Measurements from ENCODE around the gene PLOD1.
"Not testable (repeated sequence)": the region's sequence is repeated elsewhere in the genome, so short reads cannot be mapped to it uniquely, and the experiment has no call there.

The PLOD1 gene

GRCh38 chr1:11934302-11935056 lies at the start of gene PLOD1:
TSS of gene PLOD1 (plus strand) at chr1:11934717. CDS start at chr1:11934780, 63 bp downstream.
- DNase-seq (ENCODE audit: low read depth in 1 of 2, low spot score in 1 of 2): peak; percentile 71 to 79

DNA sequence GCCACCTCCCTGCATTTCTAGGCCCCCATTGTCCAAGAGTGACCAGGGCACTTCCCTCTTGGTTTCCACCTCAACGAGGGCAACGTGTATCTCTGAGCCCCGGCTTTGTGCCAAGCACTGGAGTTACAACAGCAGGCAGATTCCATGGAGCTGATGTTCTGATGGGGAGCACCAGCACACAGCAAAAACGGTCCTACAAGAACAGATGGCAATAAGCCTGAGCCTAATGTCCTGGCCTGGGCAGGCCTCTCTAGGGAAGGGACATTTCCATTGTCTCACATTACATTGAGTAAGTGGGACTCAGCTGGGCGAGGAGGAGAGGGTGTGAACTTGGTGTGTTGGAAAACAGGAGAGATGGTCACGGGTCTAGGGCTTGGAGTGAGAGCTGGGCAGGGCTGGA lies 48.6 kb upstream of the PLOD1 start:
- DNase-seq (ENCODE audit: low read depth in 1 of 2, low spot score in 1 of 2): no peak

DNA sequence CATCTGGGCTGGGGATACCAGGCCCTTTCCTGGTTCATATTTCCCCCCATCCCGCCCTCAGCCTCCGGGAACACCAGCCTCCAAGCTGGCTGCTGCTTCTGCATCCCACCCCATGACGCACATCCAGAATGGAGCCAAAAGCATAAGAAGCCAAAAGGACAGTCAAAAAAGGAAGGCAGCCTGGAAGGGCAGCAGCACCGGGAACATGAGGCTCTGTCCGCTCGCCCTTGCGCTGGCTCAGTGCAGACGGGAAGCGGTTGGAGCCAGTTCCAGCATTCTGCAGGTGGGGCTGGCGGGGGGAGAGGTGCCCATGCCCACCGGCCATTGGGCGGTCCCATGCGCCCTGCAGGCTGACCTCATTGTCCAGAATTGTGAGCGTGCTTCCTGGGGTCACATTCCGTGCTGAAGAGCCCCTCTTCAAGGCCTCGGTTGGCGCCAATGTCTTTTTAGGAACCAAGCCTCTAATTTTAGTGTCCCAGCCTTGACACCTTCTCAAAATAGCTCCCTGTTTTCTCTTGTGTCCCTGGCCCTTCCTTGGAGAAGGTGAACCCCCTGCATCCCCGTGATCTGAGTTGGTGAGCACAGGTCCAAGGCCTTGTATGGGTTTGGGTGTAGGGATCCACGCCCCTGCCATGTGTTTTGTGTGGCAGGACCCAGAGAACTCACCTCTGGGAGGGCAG lies 47.4 kb upstream of the PLOD1 start:
- no peak for DNase-seq (ENCODE audit: low read depth in 1 of 2, low spot score in 1 of 2)

DNA sequence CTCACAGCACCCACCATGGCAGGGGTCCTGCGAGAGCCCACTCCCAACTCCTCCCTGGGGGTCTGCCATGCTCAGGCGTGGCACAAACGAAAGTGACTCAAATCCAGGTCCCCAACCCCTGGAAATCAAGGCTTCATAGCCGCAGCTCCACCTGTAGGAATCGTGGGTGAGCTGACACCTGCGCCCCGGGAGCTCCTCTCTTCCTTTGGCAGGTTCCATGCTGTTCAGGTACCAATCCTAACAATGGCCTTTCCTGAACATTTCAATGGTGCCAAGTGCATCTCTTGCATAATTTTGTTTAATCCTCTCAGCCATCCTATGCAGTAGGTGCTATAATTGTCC lies 46.9 kb upstream of the PLOD1 start:
- DNase-seq (ENCODE audit: low read depth in 1 of 2, low spot score in 1 of 2): no peak

GRCh38 chr1:11888206-11888876 lies 46.2 kb upstream of the PLOD1 start:
- DNase-seq (ENCODE audit: low read depth in 1 of 2, low spot score in 1 of 2): no peak

DNA sequence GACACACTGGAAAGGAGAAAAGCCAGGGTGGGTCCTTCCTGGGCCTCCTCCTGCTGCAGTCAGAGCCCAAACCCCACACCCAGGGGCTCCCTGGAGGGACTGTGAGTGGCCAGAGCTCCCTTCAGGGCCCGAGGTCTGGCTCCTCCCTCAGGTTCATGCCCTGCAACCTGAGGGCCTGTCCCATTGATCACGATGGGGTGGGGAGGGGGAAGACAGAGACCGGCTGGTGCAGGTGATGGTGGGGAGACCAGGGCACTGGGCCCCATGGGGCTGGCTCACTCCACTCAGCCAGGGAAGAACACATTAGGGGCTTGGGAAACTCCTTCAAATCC lies 45.7 kb upstream of the PLOD1 start:
- no peak for DNase-seq (ENCODE audit: low read depth in 1 of 2, low spot score in 1 of 2)

- no peak for DNase-seq (ENCODE audit: low read depth in 1 of 2, low spot score in 1 of 2)
Observed at GRCh38 chr1:11891433-11892186, 42.9 kb upstream of the PLOD1 start.

DNA sequence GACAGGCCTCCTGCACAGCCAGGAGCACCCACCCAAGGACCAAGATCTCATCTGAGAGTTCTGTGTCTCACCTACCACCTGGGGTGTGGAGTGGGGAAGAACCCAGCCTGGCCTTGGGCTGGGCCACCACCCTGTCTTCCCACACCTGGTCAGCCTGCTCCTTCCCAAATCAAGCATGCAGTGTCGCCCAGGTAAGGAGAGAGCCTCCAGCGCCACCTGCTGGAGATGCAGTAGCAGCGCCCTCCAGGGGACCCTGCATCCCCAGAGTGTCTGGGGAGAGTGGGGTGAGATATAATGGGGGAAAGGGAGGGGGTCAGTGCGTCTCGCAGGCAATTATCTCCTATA lies 40.6 kb upstream of the PLOD1 start:
- DNase-seq (ENCODE audit: low read depth in 1 of 2, low spot score in 1 of 2): peak; percentile 60

- DNase-seq (ENCODE audit: low read depth in 1 of 2, low spot score in 1 of 2): not testable (repeated sequence)
Observed at GRCh38 chr1:11894501-11894900, 40.0 kb upstream of the PLOD1 start.

GRCh38 chr1:11898086-11898785 lies 36.3 kb upstream of the PLOD1 start:
- no peak for DNase-seq (ENCODE audit: low read depth in 1 of 2, low spot score in 1 of 2)

GRCh38 chr1:11898831-11899467 lies 35.6 kb upstream of the PLOD1 start:
- DNase-seq (ENCODE audit: low read depth in 1 of 2, low spot score in 1 of 2): no peak

- not testable (repeated sequence) for DNase-seq (ENCODE audit: low read depth in 1 of 2, low spot score in 1 of 2)
Observed at GRCh38 chr1:11901446-11901845, 33.1 kb upstream of the PLOD1 start.

DNA sequence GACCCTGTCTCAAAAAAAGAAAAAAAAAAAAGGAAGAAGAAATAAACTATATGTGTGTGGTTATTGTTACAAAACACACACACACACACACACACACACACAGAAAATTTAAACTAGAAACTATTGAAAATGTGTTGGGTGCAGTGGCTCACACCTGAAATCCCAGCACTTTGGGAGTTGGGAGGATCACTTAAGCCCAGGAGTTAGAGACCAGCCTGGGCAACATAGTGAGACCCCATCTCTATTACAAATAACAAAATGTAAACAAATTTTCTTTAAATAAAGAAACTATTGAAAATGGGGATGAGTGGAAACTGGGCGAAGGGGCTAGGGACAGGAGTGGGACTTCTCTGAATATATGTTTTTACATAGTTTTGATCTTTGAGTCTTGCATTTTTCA lies 31.3 kb upstream of the PLOD1 start:
- DNase-seq (ENCODE audit: low read depth in 1 of 2, low spot score in 1 of 2): no peak

DNA sequence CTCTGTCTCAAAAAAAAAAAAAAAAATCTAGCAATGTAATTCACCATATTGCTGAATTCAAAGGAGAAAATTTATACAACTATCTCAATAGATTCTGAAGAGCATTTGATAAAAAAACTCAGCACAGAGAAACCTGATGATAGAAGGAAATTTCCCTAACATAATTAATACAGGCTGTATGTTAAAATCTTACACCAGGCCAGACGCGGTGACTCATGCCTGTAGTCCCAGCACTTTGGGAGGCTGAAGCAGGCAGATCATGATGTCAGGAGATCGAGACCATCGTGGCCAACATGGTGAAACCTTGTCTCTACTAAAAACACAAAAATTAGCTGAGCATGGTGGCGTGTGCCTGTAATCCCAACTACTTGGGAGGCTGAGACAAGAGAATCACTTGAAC lies 30.4 kb upstream of the PLOD1 start:
- DNase-seq (ENCODE audit: low read depth in 1 of 2, low spot score in 1 of 2): not testable (repeated sequence)

DNA sequence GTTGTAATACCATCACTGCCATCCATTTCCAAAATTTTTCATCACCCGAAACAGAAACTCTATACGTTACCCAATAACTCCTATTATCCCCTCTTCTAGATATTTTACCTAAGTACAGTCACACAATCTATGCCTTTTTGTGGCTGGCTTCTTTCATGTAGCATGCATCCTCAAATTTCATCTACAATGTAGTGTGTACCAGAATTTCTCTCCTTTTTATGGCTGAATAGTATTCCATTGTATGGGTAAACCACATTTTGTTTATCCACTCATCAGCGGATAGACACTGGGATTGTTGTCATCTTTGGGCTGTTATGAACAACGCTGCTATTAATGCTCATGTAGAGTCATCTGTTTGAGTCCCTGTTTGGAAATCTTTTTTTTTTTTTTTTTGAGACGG lies 29.5 kb upstream of the PLOD1 start:
- DNase-seq (ENCODE audit: low read depth in 1 of 2, low spot score in 1 of 2): no peak

DNA sequence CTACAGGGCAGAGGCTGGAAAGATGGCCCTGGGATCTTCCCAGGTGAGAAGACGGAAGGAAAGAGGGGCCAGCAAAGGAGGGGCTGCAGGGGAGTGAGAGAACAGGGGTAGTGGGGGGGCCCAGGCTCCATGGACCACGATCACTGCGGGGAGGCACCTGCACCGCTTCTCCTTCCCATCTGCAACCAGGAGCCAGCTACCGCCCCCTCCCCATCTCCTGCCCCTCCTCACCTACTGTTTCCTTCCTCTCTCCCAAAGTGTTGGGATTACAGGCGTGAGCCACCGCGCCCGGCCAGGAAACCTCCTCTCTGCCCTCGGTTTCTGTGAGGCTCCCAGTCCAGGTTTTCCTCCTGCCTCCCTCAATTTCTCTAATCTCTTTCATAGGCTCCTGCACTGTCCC lies 27.6 kb upstream of the PLOD1 start:
- DNase-seq (ENCODE audit: low read depth in 1 of 2, low spot score in 1 of 2): no peak

DNA sequence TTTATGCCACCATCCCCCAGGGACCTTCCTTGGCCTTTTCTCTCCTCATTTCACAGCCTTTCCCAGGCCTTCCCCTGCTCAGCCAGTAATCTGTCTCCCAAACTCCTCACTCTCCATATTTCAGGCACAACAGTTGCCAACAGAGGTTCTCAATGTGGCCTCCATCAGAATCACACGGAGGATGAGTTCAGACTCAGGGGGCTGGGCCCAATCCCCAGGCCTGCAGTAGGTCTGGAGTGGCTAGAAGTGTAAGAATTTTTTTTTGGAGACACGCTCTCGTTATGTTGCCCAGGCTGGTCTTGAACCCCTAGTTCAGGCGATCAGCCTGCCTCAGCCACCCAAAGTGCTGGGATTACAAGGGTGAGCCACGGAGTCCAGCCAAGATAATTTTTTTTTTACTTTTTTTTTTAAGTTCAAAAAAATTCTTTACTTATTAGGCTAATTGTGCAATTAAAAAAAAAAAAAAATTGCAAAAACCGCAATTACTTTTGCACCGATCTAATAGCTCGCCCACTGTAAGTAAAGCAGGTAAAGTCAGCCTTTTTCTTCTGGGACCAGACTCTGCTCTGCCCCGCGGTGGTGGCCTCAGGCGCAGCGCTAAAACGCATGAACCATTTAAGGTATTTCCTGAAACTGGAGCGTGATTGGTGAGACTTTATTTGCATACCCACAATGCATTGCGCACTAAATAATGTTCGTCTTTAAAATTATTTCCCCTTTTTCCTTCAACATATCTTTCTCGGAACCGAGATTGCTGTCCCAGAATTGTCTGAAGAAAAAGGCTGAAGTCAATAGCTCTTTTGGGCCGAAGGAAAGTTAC lies 27.0 kb upstream of the PLOD1 start:
- peak; percentile 69 to 85 for DNase-seq (ENCODE audit: low read depth in 1 of 2, low spot score in 1 of 2)

- peak; percentile 37 to 84 for DNase-seq (ENCODE audit: low read depth in 1 of 2, low spot score in 1 of 2)
Observed at GRCh38 chr1:11908095-11908675, 26.3 kb upstream of the PLOD1 start.

DNA sequence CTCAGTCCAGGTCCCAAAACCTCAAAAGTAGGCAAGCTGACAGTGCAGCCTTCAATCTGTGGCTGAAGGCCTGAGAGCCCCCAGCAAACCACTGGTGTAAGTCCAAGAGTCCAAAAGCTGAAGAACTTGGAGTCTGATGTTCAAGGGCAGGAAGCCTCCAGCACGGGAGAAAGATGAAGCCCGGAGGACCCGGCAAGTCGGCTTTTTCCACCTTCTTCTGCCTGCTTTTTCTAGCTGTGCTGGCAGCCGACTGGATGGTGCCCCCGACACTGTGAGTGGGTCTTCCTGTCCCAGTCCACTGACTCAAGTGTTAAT lies 23.6 kb upstream of the PLOD1 start:
- DNase-seq (ENCODE audit: low read depth in 1 of 2, low spot score in 1 of 2): not testable (repeated sequence)

DNA sequence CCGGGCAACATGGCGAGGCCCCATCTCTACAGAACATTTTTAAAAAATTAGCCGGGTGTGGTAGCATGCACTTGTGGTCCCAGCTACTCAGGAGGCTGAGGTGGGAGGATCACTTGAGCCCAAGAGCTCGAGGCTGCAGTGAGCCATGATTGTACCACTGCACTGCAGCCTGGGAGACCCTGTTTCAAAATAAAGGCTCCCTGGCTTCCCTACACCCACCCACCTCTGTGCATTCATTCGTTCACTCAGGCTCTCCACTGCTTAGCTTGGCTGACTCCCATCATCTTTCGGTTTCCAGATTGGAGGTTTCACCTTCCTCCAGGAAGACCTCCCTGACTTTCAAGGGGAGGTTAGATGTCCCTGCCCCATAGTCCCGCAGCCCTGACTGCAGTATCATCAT lies 22.5 kb upstream of the PLOD1 start:
- DNase-seq (ENCODE audit: low read depth in 1 of 2, low spot score in 1 of 2): no peak

All from activated CD4-positive, alpha-beta T cell treated with anti-CD3 and anti-CD28 coated beads, Interleukin-2, amount 50 U/mL, for 24 hours (primary cell).